Measurements from ENCODE around the gene ICAM1. TPM values are rescaled to one million over a fixed set of nuclear protein-coding genes. Genes with fewer than 3 reads are reported as not detected.
A peak's percentile ranks its signal among the peaks of the same experiment; 100 is the strongest.

The ICAM1 gene
- total and polyA plus RNA-seq, 2 of the 13 experiments (the other 11 are each of a cell fraction or from before 2014, with no cell fraction given) = 37.9 to 98.4 TPM

DNA sequence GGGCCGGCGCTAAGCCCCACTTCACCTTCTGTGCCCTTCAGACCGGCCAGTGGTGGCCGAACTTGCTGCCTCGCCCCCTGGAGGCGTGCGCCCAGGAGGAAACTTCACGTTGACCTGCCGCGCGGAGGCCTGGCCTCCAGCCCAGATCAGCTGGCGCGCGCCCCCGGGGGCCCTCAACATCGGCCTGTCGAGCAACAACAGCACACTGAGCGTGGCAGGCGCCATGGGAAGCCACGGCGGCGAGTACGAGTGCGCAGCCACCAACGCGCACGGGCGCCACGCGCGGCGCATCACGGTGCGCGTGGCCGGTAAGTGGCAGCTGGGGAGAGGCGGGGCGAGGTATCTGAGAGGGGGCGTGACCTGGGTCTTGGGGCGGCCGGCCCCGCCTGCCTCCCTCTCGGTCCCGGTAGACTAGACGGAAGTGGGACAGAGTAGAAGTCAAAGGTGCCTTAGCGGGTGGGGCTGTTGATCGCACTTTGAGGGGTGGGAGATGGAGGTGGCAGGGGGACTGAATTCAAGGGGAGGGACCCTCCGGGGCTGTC lies 24.5 kb downstream of the ICAM1 start (continued):
- TF ChIP-seq, protein P1, sequence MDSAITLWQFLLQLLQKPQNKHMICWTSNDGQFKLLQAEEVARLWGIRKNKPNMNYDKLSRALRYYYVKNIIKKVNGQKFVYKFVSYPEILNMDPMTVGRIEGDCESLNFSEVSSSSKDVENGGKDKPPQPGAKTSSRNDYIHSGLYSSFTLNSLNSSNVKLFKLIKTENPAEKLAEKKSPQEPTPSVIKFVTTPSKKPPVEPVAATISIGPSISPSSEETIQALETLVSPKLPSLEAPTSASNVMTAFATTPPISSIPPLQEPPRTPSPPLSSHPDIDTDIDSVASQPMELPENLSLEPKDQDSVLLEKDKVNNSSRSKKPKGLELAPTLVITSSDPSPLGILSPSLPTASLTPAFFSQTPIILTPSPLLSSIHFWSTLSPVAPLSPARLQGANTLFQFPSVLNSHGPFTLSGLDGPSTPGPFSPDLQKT (CRISPR knock-in tag; IDR thresholded peaks at IDR 0.05; ENCODE audit: borderline replicate concordance) = no peak
- no peak for TF ChIP-seq SNAI1 (CRISPR knock-in tag; IDR thresholded peaks at IDR 0.05; ENCODE audit: borderline replicate concordance)
- TF ChIP-seq GATAD1 (CRISPR knock-in tag; IDR thresholded peaks at IDR 0.05) = no peak
- TF ChIP-seq ZNF234 (CRISPR knock-in tag; conservative IDR thresholded peaks at IDR 0.05) = no peak
- TF ChIP-seq ZNF570 (CRISPR knock-in tag; IDR thresholded peaks at IDR 0.05; ENCODE audit: borderline replicate concordance) = no peak
- TF ChIP-seq, protein P2, sequence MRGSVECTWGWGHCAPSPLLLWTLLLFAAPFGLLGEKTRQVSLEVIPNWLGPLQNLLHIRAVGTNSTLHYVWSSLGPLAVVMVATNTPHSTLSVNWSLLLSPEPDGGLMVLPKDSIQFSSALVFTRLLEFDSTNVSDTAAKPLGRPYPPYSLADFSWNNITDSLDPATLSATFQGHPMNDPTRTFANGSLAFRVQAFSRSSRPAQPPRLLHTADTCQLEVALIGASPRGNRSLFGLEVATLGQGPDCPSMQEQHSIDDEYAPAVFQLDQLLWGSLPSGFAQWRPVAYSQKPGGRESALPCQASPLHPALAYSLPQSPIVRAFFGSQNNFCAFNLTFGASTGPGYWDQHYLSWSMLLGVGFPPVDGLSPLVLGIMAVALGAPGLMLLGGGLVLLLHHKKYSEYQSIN (CRISPR knock-in tag; IDR thresholded peaks at IDR 0.05; ENCODE audit: borderline replicate concordance) = no peak
- no peak for TF ChIP-seq HNF4G (IDR thresholded peaks at IDR 0.05; ENCODE audit: borderline replicate concordance, low read depth, low read length)
- no peak for TF ChIP-seq HNF4G (CRISPR knock-in tag; IDR thresholded peaks at IDR 0.05; ENCODE audit: borderline replicate concordance, low read depth)
- TF ChIP-seq DMAP1 (CRISPR knock-in tag; IDR thresholded peaks at IDR 0.05) = no peak
- no peak for TF ChIP-seq FOXJ3 (CRISPR knock-in tag; IDR thresholded peaks at IDR 0.05; ENCODE audit: borderline replicate concordance)
- no peak for TF ChIP-seq ZFP1 (CRISPR knock-in tag; IDR thresholded peaks at IDR 0.05)
- TF ChIP-seq ZNF598 (CRISPR knock-in tag; IDR thresholded peaks at IDR 0.05; ENCODE audit: borderline replicate concordance) = no peak
- TF ChIP-seq SKI (IDR thresholded peaks at IDR 0.05; ENCODE audit: partially characterized antibody) = no peak
- TF ChIP-seq, protein P3, sequence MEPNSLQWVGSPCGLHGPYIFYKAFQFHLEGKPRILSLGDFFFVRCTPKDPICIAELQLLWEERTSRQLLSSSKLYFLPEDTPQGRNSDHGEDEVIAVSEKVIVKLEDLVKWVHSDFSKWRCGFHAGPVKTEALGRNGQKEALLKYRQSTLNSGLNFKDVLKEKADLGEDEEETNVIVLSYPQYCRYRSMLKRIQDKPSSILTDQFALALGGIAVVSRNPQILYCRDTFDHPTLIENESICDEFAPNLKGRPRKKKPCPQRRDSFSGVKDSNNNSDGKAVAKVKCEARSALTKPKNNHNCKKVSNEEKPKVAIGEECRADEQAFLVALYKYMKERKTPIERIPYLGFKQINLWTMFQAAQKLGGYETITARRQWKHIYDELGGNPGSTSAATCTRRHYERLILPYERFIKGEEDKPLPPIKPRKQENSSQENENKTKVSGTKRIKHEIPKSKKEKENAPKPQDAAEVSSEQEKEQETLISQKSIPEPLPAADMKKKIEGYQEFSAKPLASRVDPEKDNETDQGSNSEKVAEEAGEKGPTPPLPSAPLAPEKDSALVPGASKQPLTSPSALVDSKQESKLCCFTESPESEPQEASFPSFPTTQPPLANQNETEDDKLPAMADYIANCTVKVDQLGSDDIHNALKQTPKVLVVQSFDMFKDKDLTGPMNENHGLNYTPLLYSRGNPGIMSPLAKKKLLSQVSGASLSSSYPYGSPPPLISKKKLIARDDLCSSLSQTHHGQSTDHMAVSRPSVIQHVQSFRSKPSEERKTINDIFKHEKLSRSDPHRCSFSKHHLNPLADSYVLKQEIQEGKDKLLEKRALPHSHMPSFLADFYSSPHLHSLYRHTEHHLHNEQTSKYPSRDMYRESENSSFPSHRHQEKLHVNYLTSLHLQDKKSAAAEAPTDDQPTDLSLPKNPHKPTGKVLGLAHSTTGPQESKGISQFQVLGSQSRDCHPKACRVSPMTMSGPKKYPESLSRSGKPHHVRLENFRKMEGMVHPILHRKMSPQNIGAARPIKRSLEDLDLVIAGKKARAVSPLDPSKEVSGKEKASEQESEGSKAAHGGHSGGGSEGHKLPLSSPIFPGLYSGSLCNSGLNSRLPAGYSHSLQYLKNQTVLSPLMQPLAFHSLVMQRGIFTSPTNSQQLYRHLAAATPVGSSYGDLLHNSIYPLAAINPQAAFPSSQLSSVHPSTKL (CRISPR knock-in tag; IDR thresholded peaks at IDR 0.05) = 0 out of 2 replicates have a peak, but pooled peaks have one; percentile 24
- TF ChIP-seq ETV6 (CRISPR knock-in tag; conservative IDR thresholded peaks at IDR 0.05) = no peak
- TF ChIP-seq ZBTB38 (CRISPR knock-in tag; IDR thresholded peaks at IDR 0.05) = peak; percentile 43
- TF ChIP-seq ZFX (CRISPR knock-in tag; IDR thresholded peaks at IDR 0.05; ENCODE audit: low read depth) = peak; percentile 45; the same call in 1 of the 2 replicates
- no peak for TF ChIP-seq ZNF263 (CRISPR knock-in tag; IDR thresholded peaks at IDR 0.05)
- TF ChIP-seq ZNF232 (CRISPR knock-in tag; IDR thresholded peaks at IDR 0.05; ENCODE audit: borderline replicate concordance) = no peak
- TF ChIP-seq GPN1 (CRISPR knock-in tag; IDR thresholded peaks at IDR 0.05; ENCODE audit: borderline replicate concordance) = no peak
- TF ChIP-seq ZNF530 (CRISPR knock-in tag; IDR thresholded peaks at IDR 0.05; ENCODE audit: low read depth) = no peak
- no peak for TF ChIP-seq FOXC1 (CRISPR knock-in tag; IDR thresholded peaks at IDR 0.05; ENCODE audit: borderline replicate concordance)
- TF ChIP-seq EP300 (IDR thresholded peaks at IDR 0.05; ENCODE audit: low read depth in 2 of 2, low read length in 2 of 2) = no peak
- no peak for TF ChIP-seq EP300 (CRISPR knock-in tag; IDR thresholded peaks at IDR 0.05; ENCODE audit: borderline replicate concordance)
- TF ChIP-seq, protein P4, sequence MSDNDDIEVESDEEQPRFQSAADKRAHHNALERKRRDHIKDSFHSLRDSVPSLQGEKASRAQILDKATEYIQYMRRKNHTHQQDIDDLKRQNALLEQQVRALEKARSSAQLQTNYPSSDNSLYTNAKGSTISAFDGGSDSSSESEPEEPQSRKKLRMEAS (IDR thresholded peaks at IDR 0.05) = peak; percentile 51; the same call in 1 of the 2 replicates

Data from HepG2 (cell line).